Measurements from ENCODE around the gene ZNF783.
"Not testable (repeated sequence)": the region's sequence is repeated elsewhere in the genome, so short reads cannot be mapped to it uniquely, and the experiment has no call there.

Gene ZNF783

DNA sequence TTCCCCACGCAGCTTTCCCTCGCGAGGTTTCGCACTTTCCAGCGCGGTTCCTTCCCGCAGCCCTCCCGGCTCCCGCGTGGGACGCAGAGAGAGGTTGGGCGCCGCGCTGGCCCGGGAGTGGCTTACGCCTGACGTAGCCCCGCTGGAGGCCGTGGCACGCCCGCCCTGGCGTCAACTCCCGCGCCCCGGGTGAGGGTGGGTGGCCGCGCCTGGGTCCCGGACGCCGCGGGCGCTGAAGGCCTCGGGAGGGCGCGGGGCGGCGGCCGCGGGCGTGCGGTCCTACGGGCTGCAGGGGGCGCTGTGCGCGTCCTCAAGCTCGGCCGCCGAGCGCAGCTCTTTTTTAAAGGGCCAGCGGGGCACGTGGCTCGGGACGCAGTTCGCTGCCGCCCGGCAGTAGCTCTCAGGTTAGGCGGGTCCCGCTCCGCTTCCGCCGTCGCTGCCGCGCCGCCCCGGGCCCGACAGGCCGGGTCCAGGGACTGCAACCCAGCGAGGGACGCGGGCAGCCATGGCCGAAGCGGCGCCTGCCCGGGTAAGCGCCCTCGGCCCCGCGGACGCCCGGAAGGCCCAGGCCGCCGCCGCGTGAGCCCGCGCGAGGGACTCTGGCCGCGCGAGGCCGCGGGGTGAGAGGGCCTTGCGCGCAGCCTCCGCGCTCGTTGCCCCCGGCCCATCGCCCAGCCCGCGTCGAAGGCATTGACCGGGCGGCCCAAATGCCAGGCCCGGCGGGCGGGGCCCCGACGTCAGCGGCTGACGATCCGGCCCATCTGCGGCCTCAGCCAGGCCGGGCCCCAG lies at the start of gene ZNF783:
Gene ZNF783 (plus strand): TSS at position 368 of the 789 bp plus-strand sequence. CDS start 138 bp downstream, at position 506.
- DNase-seq (ENCODE audit: low read depth) = peak; percentile 73

DNA sequence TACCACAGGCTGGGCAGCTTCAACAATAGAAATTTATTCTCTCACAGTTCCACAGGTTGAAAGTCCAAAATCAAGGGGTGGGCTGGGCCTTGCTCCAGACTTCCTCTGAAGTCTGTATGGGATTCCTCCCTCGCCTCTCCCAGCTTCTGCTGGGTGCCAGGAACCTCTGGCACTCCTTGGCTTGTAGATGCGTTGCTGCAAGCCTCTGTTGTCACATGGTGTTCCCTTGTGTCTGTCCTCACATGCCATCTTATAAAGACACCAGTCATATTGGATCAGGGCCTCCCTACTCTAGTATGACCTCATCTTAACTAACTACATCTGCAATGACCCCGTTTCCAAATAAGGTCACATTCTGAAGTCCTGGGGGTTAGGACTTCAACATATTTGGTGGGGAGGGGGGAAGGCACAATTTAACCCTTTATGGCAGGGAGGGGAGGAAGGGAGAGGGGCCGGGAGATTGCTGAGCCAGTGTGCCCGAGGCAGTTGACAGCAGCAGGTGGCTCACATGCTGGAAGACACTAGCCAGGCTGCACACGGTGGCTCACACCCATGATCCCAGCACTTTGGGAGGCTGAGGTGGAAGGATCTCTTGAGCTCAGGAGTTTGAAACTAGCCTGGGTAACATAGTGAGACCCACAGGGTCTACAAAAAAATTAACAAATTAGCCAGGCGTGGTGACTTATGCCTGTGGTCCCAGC lies 47.8 kb upstream of the ZNF783 start:
- no peak for DNase-seq (ENCODE audit: low read depth)

DNA sequence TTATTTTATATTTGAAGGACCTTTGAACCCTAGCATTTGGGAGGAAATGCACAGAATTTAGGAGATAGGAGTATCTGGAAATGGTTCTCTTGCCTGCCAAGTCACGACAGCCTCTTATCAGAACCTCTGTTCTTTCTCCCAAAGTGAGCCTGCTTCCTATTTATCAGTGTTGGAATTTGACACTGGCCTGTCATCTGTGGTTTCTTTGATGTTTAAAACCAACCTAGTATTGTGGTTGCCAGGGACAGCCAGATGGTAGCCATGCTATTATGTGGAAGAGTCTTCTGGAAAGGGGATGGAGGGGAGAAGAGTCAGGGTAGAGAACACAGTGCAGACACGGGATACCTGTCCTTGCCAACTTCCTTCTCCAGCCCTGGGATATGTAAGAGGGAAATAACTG lies 45.6 kb upstream of the ZNF783 start:
- no peak for DNase-seq (ENCODE audit: low read depth)

DNA sequence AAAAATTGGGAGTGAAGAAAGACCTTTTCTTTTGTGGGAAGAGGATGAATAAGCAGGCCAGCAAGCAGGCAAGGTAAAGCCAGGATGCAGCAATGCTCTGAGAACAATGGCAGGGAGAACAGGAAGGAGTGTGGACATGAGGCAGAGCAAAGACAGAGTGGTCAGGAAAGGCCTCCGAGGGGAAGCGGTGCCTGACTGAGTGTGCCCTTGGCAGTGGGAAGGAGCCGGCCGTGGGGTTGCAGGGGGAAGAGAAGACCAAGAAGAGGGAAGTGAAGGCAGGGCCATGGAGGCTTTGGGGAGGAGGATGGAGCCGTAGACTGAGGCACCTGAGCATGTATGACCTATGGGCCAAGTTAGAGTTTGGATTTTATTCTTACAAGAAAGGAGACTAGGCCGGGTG lies 44.4 kb upstream of the ZNF783 start:
- no peak for DNase-seq (ENCODE audit: low read depth)

- no peak for DNase-seq (ENCODE audit: low read depth)
Measured at GRCh38 chr7:149218469-149219420, 43.3 kb upstream of the ZNF783 start.

- no peak for DNase-seq (ENCODE audit: low read depth)
Measured at GRCh38 chr7:149220534-149220933, 41.5 kb upstream of the ZNF783 start.

DNA sequence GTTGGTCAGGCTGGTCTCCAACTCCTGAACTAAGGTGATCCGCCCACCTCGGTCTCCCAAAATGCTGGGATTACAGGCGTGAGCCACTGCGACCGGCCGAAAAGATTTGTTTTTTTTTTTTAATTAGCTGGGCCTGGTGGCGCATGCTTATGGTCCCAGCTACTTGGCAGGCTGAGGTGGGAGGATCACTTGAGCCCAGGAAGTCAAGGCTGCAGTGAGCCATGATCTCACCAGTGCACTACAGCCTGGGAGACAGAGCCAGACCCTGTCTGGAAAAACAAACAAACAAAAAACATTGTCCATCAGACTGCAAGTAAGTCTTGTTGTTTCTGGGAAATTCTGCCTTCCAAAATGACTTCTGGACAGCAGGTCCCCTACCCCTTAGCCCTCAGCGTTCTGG lies 38.8 kb upstream of the ZNF783 start:
- no peak for DNase-seq (ENCODE audit: low read depth)

GRCh38 chr7:149223761-149224160 lies 38.2 kb upstream of the ZNF783 start:
- DNase-seq (ENCODE audit: low read depth) = no peak

- DNase-seq (ENCODE audit: low read depth) = no peak
Measured at GRCh38 chr7:149224352-149224751, 37.6 kb upstream of the ZNF783 start.

DNA sequence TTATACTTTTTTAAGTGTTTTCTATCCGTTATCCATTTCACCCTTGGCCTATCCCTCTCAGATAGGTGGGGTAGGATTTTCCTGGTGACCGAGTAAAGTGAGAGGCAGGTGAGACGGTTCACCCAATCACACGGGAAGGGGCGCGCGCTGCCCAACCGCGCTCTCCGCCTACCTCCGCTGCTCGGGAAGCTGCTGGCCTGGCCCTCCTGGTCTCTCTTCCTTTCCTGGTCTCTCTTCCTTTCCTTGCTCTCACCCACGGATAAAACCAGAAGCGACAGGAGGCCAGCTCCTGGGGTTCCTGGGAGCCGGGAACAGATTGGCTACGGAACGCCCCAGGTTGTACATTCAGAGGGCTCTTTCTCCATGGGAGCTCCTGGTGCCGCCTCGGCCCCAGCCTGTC lies 36.9 kb upstream of the ZNF783 start:
- DNase-seq (ENCODE audit: low read depth) = no peak

- no peak for DNase-seq (ENCODE audit: low read depth)
Measured at GRCh38 chr7:149225656-149226055, 36.3 kb upstream of the ZNF783 start.

GRCh38 chr7:149226366-149226765 lies 35.6 kb upstream of the ZNF783 start:
- not testable (repeated sequence) for DNase-seq (ENCODE audit: low read depth)

GRCh38 chr7:149226840-149227494 lies 35.0 kb upstream of the ZNF783 start:
- no peak for DNase-seq (ENCODE audit: low read depth)

DNA sequence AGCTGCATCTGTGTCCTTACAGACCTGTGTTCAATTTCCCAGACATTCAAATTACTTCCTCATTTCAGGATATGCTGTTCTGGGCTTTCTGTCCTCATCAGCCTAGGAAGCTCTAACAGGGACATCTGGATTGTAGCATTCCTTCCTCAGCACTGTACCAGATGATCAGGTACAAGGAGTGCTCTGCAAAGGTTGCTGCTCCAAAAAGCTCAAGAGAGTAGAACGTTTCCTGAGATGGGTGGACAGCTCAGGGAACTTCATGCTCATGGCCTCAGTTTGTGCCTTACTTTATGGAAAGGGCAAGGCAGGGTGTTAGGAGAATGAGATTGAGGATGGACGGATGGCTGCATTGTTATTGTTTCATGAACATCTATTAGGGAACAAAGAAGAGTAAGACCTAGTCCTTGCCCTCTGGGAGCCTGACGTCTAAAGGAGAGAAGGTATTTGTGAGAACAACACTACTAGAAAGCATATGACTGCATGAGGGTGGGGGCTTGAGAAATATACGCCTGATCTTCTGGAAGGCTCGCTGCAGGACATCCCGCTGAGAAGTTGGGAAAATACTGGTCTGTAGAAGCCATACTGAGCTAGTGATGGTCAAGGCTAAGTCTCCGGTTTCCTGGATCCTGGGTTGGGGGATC lies 33.0 kb upstream of the ZNF783 start:
- DNase-seq (ENCODE audit: low read depth) = no peak

DNA sequence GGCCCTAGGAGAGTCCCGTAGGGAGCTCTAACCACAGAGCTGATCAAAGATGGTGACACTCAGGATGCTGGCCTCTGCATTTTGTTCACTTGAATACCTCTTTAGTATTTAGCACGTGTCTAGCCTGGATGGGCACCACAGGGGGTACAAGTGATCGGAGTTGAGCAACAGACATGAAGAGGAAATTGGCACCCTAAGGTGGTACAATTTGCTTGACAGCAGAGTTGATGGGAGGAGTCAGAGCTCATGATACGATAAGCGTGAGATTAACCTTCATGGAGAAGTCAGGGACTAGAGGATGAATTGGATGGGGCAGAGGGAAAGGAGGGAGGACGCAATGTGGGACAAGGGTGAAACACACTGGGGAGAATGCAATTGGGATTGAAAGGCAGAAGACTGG lies 32.5 kb upstream of the ZNF783 start:
- no peak for DNase-seq (ENCODE audit: low read depth)

DNA sequence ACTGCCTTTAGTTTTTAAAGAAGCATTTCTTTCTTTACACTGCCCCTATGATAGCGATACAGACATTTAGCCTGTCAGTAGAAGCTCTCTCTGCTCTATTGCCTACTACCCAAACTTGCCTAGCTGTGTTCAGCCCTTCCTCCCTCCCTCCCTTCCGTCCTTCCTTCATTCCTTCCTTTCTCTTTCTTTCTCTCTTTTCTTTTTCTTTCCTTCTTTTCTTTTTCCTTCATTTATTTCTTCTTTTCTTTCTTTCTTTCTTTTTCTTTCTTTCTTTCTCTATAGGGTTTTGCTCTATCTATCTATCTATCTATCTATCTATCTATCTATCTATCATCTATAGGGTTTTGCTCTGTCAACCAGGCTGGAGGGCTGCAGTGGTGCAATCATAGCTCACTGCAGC lies 29.6 kb upstream of the ZNF783 start:
- DNase-seq (ENCODE audit: low read depth) = no peak

- DNase-seq (ENCODE audit: low read depth) = not testable (repeated sequence)
Measured at GRCh38 chr7:149233655-149234204, 28.3 kb upstream of the ZNF783 start.

- DNase-seq (ENCODE audit: low read depth) = no peak
Measured at GRCh38 chr7:149237502-149237901, 24.5 kb upstream of the ZNF783 start.

GRCh38 chr7:149238051-149238450 lies 23.9 kb upstream of the ZNF783 start:
- DNase-seq (ENCODE audit: low read depth) = no peak

DNA sequence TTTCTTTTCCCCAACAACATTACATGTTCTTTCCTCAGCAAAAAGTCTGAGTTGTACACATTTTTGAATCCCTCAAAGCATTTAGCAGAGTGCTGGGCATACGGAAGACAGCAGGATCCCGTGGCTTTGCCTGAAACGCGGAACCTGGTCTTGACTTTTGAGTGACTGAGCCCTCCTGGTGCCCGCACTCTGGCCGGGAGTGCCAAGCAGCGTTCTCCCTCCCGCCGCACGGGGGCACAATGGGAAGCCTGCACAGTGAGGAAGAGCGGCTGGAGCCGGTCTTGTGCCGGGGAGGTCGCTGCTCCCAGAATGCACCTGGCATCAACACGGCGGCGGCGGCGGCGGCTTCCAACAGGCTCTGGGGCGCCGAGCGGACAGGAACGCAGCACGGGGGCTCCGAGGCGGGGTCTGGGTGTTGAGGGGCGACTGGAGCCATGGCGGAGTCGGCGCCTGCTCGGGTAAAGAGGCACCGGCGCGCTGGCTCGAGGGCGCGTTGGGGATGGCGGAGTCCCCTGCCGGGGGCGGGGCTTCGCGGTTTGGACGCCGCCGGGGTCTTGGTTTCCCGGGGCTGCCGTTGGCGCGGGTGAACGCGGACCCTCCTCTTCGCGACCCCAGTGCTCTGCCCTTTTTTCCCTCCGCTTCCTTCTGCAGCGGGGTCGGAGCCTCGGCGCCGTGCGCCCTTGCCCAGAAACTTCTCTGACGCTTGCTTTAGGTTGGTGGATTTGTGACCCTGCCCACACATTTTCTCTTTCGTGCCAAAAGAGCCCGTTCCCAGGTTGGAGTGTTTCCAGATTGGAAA lies 22.5 kb upstream of the ZNF783 start, which contains the start of gene ZNF212:
Gene ZNF212 (plus strand): TSS at position 307 of the 799 bp plus-strand sequence. CDS start 128 bp downstream, at position 435.
- DNase-seq (ENCODE audit: low read depth) = peak; percentile 84

Measured in activated gamma-delta T cell treated with anti-CD3 and anti-CD28 coated beads, Interleukin-2, amount 50 U/mL, for 16 hours (primary cell).